Stomach (tissue), 9 donors: ENCODE measurements around the gene ACACB. TPM values are rescaled to one million over a fixed set of nuclear protein-coding genes. Genes with fewer than 3 reads are reported as not detected.

Experiments
- DNase-seq, 2 donors: peaks; one replicate each; pipeline versions ENCODE4 v3.0.0 to v3.0.0-alpha.2; 2013 to 2019
- H3K27ac ChIP-seq, 5 donors: fragments of 200-600 bp in 4 of 5; sonication (generic) in 4 of 5; one replicate each; pipeline ENCODE4 v1.5.1; 2013 to 2019; ENCODE audit warnings: mild to moderate bottlenecking in 1 of 5, moderate library complexity in 1 of 5
- H3K27me3 ChIP-seq, 3 donors: fragments of 200-600 bp; sonication (generic); one replicate each; pipeline ENCODE4 v1.5.1; 2017 to 2019; ENCODE audit warnings: mixed run types in 1 of 3
- H3K36me3 ChIP-seq, 4 donors: fragments of 200-600 bp; sonication (generic); 1 replicate in 3 of 4; 2 replicates in 1 of 4; pipeline ENCODE4 v1.5.1; 2016 to 2019
- H3K4me1 ChIP-seq, 4 donors: fragments of 200-600 bp; sonication (generic); one replicate each; pipeline ENCODE4 v1.5.1; 2016 to 2019
- H3K4me3 ChIP-seq, 4 donors: fragments of 200-600 bp; sonication (generic) in 3 of 4; one replicate each; pipeline ENCODE4 v1.5.1; 2016 to 2019; ENCODE audit warnings: mild to moderate bottlenecking in 1 of 4
- H3K9me3 ChIP-seq, 4 donors: fragments of 200-600 bp; sonication (generic); one replicate each; pipeline ENCODE4 v1.5.1; 2016 to 2019
- CTCF ChIP-seq, 7 experiments: fragments of 450-650 bp in 4 of 7; fragments of 200-600 bp in 3 of 7; sonication (generic) in 3 of 7; IDR thresholded peaks; one replicate each; pipeline ENCODE4 v1.5.1; 2016 to 2019; ENCODE audit warnings: antibody characterized with exemption in 7 of 7, control low read depth in 2 of 7, mild to moderate bottlenecking in 1 of 7
- EP300 ChIP-seq: sonication (generic); formaldehyde crosslinking; IDR thresholded peaks from one replicate; pipeline ENCODE4 v1.6.1; 2017; ENCODE audit warnings: antibody characterized with exemption
- POLR2A ChIP-seq, 4 donors: fragments of 450-650 bp; IDR thresholded peaks; one replicate each; pipeline ENCODE4 v1.6.1; 2016; ENCODE audit warnings: antibody characterized with exemption in 4 of 4, control low read depth in 2 of 4, mild to moderate bottlenecking in 1 of 4, moderate library complexity in 1 of 4
- POLR2AphosphoS5 ChIP-seq, 3 donors: sonication (generic); formaldehyde crosslinking; IDR thresholded peaks; one replicate each; pipeline ENCODE4 v1.6.1; 2016; ENCODE audit warnings: antibody characterized with exemption in 3 of 3
- WGBS, 5 donors: extraction: QIAGEN DNeasy Blood & Tissue Kit in 3 of 5; methylation state at CpG; one replicate each; pipeline versions ENCODE4 v1.1.5 to v1.1.7; 2013 to 2018; 5-methylcytosine and 5-hydroxymethylcytosine counted together
- intact Hi-C: fragments of 100-400 bp; cut with DNase I; formaldehyde crosslinking; loops from one replicate; pipeline ENCODE4 v1.15.1; 2023; ENCODE audit warnings: low total_unique reads
- polyA plus RNA-seq, 3 donors: library from polyadenylated mRNA; stranded (reverse); fragments of 200-250 nt; gene quantifications; one replicate each; pipeline ENCODE4 v1.2.3, GENCODE V29; 2013
- total RNA-seq, 5 donors: library from RNA; depleted of rRNA; stranded (reverse); fragments of >200 nt; gene quantifications; one replicate each; pipeline versions ENCODE4 v1.1.0 to v1.2.3, GENCODE V29; 2014 to 2016
- donor health status: healthy with polysubstance abuse.
- donor health status: Bipolar disorder and iron deficiency.
- donor health status: healthy.

Gene ACACB
- total and polyA plus RNA-seq, 8 donors = 6.1 to 2,520 (median 50.2) TPM

- WGBS, 5 donors = 74 to 86% (median 82%) methylated on average over 14 to 15 of the region's 15 CpGs
- intact Hi-C loops = no loop called here
- H3K27me3 ChIP-seq = no peaks in the 10 kb centered on the region
- peaks cover 11 to 50% (median 29%) of the 10 kb centered on the region in 4 donors for H3K4me1 ChIP-seq
- H3K9me3 ChIP-seq = no peaks in the 10 kb centered on the region
- peak overlapping the region in 4 of 5 donors; percentile 49 to 78 (median 56) for H3K27ac ChIP-seq
- no peak for DNase-seq
- H3K36me3 ChIP-seq = no peaks in the 10 kb centered on the region
- TF ChIP-seq POLR2A (IDR thresholded peaks at IDR 0.05) = no peak
- no peak for TF ChIP-seq POLR2AphosphoS5 (IDR thresholded peaks at IDR 0.05)
- TF ChIP-seq EP300 = no peak
- TF ChIP-seq CTCF (IDR thresholded peaks at IDR 0.05) = no peak
- H3K4me3 ChIP-seq = no peak overlapping the region
Observed at GRCh38 chr12:109130297-109131153, 14.1 kb downstream of the ACACB start.

- Histone ChIP-seq H3K9me3 (no peaks in the 10 kb centered on the region), H3K4me3 (peak overlapping the region in 1 of 4 donors; percentile 2), H3K27ac (peak overlapping the region; percentile 5 to 78 (median 50)), H3K4me1 (peaks cover 11 to 43% (median 26%) of the 10 kb centered on the region in 4 donors), H3K27me3 (no peaks in the 10 kb centered on the region), H3K36me3 (no peaks in the 10 kb centered on the region)
- intact Hi-C loops = no loop called here
- WGBS, 5 donors = 51 to 72% (median 59%) methylated on average over 19 to 24 of the region's 24 CpGs
- peak; percentile 27 to 71 for DNase-seq
- no peak for TF ChIP-seq CTCF (IDR thresholded peaks at IDR 0.05)
- no peak for TF ChIP-seq POLR2AphosphoS5 (IDR thresholded peaks at IDR 0.05)
- no peak for TF ChIP-seq EP300
- TF ChIP-seq POLR2A (IDR thresholded peaks at IDR 0.05) = no peak
Observed at GRCh38 chr12:109131154-109132050, 15.0 kb downstream of the ACACB start.

- H3K27me3 ChIP-seq = no peaks in the 10 kb centered on the region
- DNase-seq = peak in 1 of 2 donors; percentile 31
- peaks cover 11 to 33% (median 20%) of the 10 kb centered on the region in 4 donors for H3K4me1 ChIP-seq
- H3K27ac ChIP-seq = peak overlapping the region in 3 of 5 donors; percentile 11 to 70 (median 39)
- peaks cover 0 to 4% (median under 1%) of the 10 kb centered on the region in 4 donors for H3K36me3 ChIP-seq
- no peak for TF ChIP-seq POLR2A (IDR thresholded peaks at IDR 0.05)
- peak in 1 of 3 donors; percentile 27 for TF ChIP-seq POLR2AphosphoS5 (IDR thresholded peaks at IDR 0.05)
- peak in 4 of 7 experiments; percentile 11 to 45 (median 30) for TF ChIP-seq CTCF (IDR thresholded peaks at IDR 0.05)
- 39 to 65% (median 51%) methylated on average over 5 to 6 of the region's 6 CpGs for WGBS, 5 donors
- intact Hi-C loops = no loop called here
- H3K9me3 ChIP-seq = no peaks in the 10 kb centered on the region
- no peak overlapping the region for H3K4me3 ChIP-seq
Observed at GRCh38 chr12:109134186-109134917, 18.0 kb downstream of the ACACB start.
